CD4-positive, alpha-beta memory T cell (primary cell): ENCODE results near the gene DYNC1H1. TPM values are rescaled to one million over a fixed set of nuclear protein-coding genes. Genes with fewer than 3 reads are reported as not detected.

Source experiments
- CTCF ChIA-PET: fragments of 350-600 bp; sonication (Branson Sonifier 250); formaldehyde crosslinking; loops from one replicate; lab custom pipeline; 2021; ENCODE audit warnings: inconsistent platforms; ENCODE audit not compliant: partially characterized antibody; lab: Charles Lee
- POLR2A ChIA-PET: fragments of 350-600 bp; sonication (Branson Sonifier 250); formaldehyde crosslinking; loops from one replicate; lab custom pipeline; 2021; ENCODE audit not compliant: partially characterized antibody; lab: Charles Lee
- DNase-seq, 5 donors: peaks; one replicate each; pipeline versions ENCODE4 v3.0.0 to v3.0.0-alpha.2; 2020 to 2022; ENCODE audit warnings: mixed read lengths in 1 of 5
- H3K27ac ChIP-seq: one replicate; pipeline ENCODE4 v1.7.0; 2013; ENCODE audit warnings: low read depth, low read length
- H3K27me3 ChIP-seq: 2 replicates; pipeline ENCODE4 v1.7.0; 2013; ENCODE audit warnings: mild to moderate bottlenecking, low read length, moderate library complexity; ENCODE audit not compliant: insufficient read depth
- H3K36me3 ChIP-seq: 2 replicates; pipeline ENCODE4 v1.7.0; 2013; ENCODE audit warnings: mild to moderate bottlenecking, low read length, moderate library complexity; ENCODE audit not compliant: insufficient read depth
- H3K4me1 ChIP-seq: 2 replicates; pipeline ENCODE4 v1.7.0; 2013; ENCODE audit warnings: mild to moderate bottlenecking, low read length, moderate library complexity; ENCODE audit not compliant: insufficient read depth
- H3K4me3 ChIP-seq, 2 donors: one replicate each; pipeline ENCODE4 v1.7.0; 2013; ENCODE audit warnings: low read length in 2 of 2, mild to moderate bottlenecking in 1 of 2
- H3K9me3 ChIP-seq, 2 donors: one replicate each; pipeline ENCODE4 v1.7.0; 2013; ENCODE audit warnings: low read length in 2 of 2, control low read depth in 1 of 2; ENCODE audit not compliant: control insufficient read depth in 1 of 2
- H3K27ac Mint-ChIP-seq, 7 donors: one replicate each; pipeline ENCODE4 v1.8.0; 2020 to 2021; ENCODE audit warnings: mixed read lengths in 7 of 7, mild to moderate bottlenecking in 6 of 7, inconsistent platforms in 3 of 7, moderate library complexity in 3 of 7
- H3K27me3 Mint-ChIP-seq, 2 donors: one replicate each; pipeline ENCODE4 v1.8.0; 2020 to 2021; ENCODE audit warnings: mixed read lengths in 2 of 2
- H3K36me3 Mint-ChIP-seq, 2 donors: one replicate each; pipeline ENCODE4 v1.8.0; 2020 to 2021; ENCODE audit warnings: mixed read lengths in 2 of 2, inconsistent platforms in 1 of 2, mild to moderate bottlenecking in 1 of 2
- H3K4me1 Mint-ChIP-seq, 4 donors: one replicate each; pipeline ENCODE4 v1.8.0; 2020 to 2021; ENCODE audit warnings: mixed read lengths in 4 of 4, mild to moderate bottlenecking in 1 of 4
- H3K4me3 Mint-ChIP-seq, 8 donors: one replicate each; pipeline ENCODE4 v1.8.0; 2020 to 2021; ENCODE audit warnings: mixed read lengths in 8 of 8, mild to moderate bottlenecking in 7 of 8, moderate library complexity in 6 of 8, inconsistent platforms in 3 of 8
- H3K9me3 Mint-ChIP-seq, 8 donors: one replicate each; pipeline ENCODE4 v1.8.0; 2020 to 2021; ENCODE audit warnings: mixed read lengths in 8 of 8, mild to moderate bottlenecking in 5 of 8, inconsistent platforms in 3 of 8, moderate library complexity in 1 of 8
- intact Hi-C: fragments of 100-400 bp; cut with micrococcal nuclease; formaldehyde crosslinking; loops from one replicate; pipeline ENCODE4 v1.15.1; 2023
- polyA plus RNA-seq, 2 donors: library from polyadenylated mRNA; unstranded; fragments of 300-500 nt; fragmentation: Illumina TruSeq; gene quantifications; one replicate each; pipeline ENCODE4 v1.2.3, GENCODE V29; 2021
- total RNA-seq, 2 experiments: library from RNA; stranded (reverse); gene quantifications; one replicate each; pipeline ENCODE4 v1.2.3, GENCODE V29; 2021

Gene DYNC1H1
- total and polyA plus RNA-seq, 4 experiments from 2014 or later, result 19.6 to 318 (median 188) TPM

DNA sequence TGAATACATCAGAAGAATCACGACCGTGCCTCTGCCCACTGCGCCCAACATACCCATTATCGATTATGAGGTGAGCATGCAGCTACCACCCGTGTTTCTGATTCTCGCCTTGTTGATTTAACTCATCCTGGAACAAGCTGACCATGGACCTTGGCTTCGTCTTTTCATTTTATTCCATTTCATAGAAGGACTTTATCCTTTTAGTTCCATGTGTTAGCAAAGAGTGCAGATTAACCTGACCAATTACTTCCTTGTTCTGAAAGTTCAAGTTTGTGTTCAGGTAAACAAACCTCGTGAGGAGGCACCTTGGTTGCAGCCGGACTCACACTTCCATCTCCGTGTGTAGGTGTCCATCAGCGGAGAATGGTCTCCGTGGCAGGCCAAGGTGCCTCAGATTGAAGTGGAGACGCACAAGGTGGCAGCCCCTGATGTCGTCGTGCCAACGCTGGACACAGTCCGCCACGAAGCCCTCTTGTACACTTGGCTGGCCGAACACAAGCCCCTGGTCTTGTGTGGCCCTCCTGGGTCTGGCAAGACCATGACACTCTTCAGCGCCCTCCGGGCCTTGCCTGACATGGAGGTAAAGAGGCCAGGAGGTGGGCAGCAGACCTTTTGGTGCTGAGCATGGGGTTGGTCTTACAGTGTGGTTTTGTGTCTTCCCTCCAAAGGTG lies 52.2 kb downstream of the DYNC1H1 start:
- Histone ChIP-seq H3K27ac (no peak overlapping the region), H3K4me3 (no peak overlapping the region), H3K27me3 (no peaks in the 10 kb centered on the region), H3K9me3 (no peaks in the 10 kb centered on the region), H3K4me1 (peaks cover 12% of the 10 kb centered on the region), H3K36me3 (peaks cover 90% of the 10 kb centered on the region)
- no peaks in the 10 kb centered on the region for H3K9me3 Mint-ChIP-seq
- ChIA-PET POLR2A (no interaction called here), CTCF (interaction anchor here (1.4 kb wide), 1 partner anchor 80 kb away, joined by 4 read pairs; no protein-coding TSS in a partner anchor)
- H3K4me3 Mint-ChIP-seq, result no peak overlapping the region
- no peaks in the 10 kb centered on the region for H3K27me3 Mint-ChIP-seq
- H3K36me3 Mint-ChIP-seq, result peaks cover 58 to 90% of the 10 kb centered on the region in 2 donors
- intact Hi-C loops, result no loop called here
- DNase-seq, result no peak
- peaks cover 2 to 11% (median 8%) of the 10 kb centered on the region in 4 donors for H3K4me1 Mint-ChIP-seq
- no peak overlapping the region for H3K27ac Mint-ChIP-seq

DNA sequence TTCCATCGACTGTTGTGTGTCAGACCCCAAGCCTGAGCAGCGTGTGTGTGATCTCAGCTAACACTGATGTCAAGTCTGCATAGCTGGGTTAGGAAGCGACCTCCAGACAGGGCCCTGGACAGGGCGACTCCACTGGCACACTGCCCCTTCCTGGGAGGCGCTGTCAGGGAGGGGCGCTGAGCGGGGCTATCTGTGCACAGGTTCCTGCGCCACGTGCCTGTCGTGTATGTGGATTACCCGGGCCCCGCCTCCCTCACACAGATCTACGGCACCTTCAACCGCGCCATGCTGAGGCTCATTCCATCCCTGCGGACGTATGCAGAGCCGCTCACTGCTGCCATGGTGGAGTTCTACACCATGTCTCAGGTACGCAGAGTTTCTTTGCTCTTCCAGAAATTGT lies 53.9 kb downstream of the DYNC1H1 start:
- Histone ChIP-seq H3K4me3 (no peak overlapping the region), H3K4me1 (peaks cover 12% of the 10 kb centered on the region), H3K36me3 (peaks cover 84% of the 10 kb centered on the region), H3K27me3 (no peaks in the 10 kb centered on the region), H3K9me3 (no peaks in the 10 kb centered on the region), H3K27ac (no peak overlapping the region)
- Mint-ChIP-seq H3K4me3 (no peak overlapping the region), H3K27ac (peak overlapping the region in 5 of 7 donors; percentile 9 to 67 (median 18)), H3K27me3 (no peaks in the 10 kb centered on the region), H3K36me3 (peaks cover 49 to 85% of the 10 kb centered on the region in 2 donors), H3K9me3 (no peaks in the 10 kb centered on the region), H3K4me1 (peaks cover 2 to 11% (median 8%) of the 10 kb centered on the region in 4 donors)
- no peak for DNase-seq
- intact Hi-C loops, result no loop called here
- CTCF ChIA-PET, result no interaction called here
- POLR2A ChIA-PET, result no interaction called here

DNA sequence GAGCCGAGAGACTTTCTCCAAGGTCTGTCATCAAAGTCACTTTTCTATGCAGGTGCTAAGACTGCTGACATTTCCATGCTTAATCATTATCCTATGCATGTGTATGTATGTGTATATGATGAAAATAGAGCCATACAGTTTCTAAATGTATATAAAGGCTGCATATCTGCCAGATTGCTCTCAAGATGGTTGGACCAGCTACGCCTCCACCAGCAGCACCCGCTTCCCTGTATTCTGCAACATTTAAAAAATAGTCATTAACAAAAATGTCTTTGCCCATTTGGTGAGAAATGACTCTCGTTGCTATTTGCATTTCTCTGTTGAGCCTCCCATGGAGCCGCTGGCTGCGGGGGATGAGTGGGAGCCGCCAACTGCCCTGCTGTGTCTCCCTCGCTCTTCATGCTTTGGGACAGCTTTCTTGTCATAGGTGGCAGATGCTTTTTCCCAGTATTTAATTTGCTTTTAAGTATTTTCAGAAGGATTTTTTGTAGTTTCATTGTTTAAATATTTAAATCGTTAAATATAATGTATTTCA lies 54.7 kb downstream of the DYNC1H1 start:
- Histone ChIP-seq H3K9me3 (no peaks in the 10 kb centered on the region), H3K27ac (no peak overlapping the region), H3K4me1 (peaks cover 12% of the 10 kb centered on the region), H3K27me3 (no peaks in the 10 kb centered on the region), H3K36me3 (peaks cover 84% of the 10 kb centered on the region), H3K4me3 (no peak overlapping the region)
- peak overlapping the region in 2 of 7 donors; percentile 18 for H3K27ac Mint-ChIP-seq
- H3K36me3 Mint-ChIP-seq, result peaks cover 46 to 83% of the 10 kb centered on the region in 2 donors
- CTCF ChIA-PET, result interaction anchor here (1.3 to 2.9 kb wide), 2 partner anchors 9 to 77 kb away, joined by 4 to 10 read pairs; no protein-coding TSS in a partner anchor
- no peak for DNase-seq
- H3K9me3 Mint-ChIP-seq, result no peaks in the 10 kb centered on the region
- intact Hi-C loops, result no loop called here
- no peak overlapping the region for H3K4me3 Mint-ChIP-seq
- no peaks in the 10 kb centered on the region for H3K27me3 Mint-ChIP-seq
- POLR2A ChIA-PET, result no interaction called here
- H3K4me1 Mint-ChIP-seq, result peaks cover 2 to 11% (median 8%) of the 10 kb centered on the region in 4 donors

DNA sequence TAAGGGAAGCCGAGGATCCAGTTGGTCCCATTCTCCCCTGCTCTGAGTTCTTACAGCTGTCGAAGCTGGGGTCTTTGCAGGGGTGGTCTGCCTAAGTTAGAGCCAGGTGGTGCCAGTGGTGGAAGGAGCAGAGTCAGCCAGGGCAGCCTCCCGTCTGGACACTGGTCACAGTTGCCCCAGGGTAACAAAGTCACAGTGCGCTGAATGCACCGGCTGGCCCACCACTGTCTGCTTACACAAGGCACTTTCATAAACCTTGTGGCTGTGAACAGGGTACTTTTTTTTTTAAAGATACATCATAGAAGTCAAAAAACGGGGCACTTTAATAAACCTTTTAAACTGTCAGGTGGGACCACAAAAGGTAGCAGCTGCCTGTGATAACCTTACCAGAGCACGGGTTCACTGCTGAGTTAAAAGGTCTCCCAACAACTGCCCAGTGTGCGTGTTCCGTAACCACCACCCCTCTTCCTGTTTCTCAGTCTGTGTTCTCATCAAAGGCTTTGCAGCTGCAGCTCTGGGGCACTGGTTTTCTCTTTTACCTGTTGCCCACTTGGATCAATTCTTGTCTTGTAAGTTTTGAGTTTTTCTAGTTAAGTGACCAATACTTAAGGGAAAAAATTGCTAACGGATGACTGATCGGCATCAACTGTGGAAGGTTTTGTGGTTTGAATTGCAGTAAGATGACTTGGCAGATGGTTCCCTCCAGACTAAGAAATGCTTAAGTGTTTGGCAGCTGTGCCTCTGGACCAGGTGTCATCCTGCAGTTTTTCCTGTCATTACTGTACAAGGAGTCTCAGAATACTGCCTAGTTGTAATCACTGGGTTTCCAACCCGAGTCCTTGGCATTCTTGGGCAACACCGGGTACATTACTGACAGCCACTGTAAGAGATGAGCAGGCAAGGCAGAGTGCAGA lies 55.9 kb downstream of the DYNC1H1 start:
- POLR2A ChIA-PET, result interaction anchor here (0.7 kb wide), 1 partner anchor 63 kb away, joined by 3 read pairs; no protein-coding TSS in a partner anchor
- Mint-ChIP-seq H3K27ac (peak overlapping the region; percentile 27 to 87 (median 70)), H3K4me1 (peaks cover 2 to 11% (median 8%) of the 10 kb centered on the region in 4 donors), H3K36me3 (peaks cover 49 to 77% of the 10 kb centered on the region in 2 donors), H3K27me3 (no peaks in the 10 kb centered on the region), H3K4me3 (peak overlapping the region in 3 of 8 donors; percentile 28 to 59 (median 40)), H3K9me3 (no peaks in the 10 kb centered on the region)
- Histone ChIP-seq H3K27ac (no peak overlapping the region), H3K4me1 (peaks cover 12% of the 10 kb centered on the region), H3K4me3 (no peak overlapping the region), H3K9me3 (no peaks in the 10 kb centered on the region), H3K27me3 (no peaks in the 10 kb centered on the region), H3K36me3 (peaks cover 77% of the 10 kb centered on the region)
- DNase-seq, result peak in 4 of 5 donors; percentile 17 to 40 (median 26)
- CTCF ChIA-PET, result interaction anchor here (1.3 to 2.9 kb wide), 3 partner anchors 8 to 76 kb away, joined by 4 to 10 read pairs (median 4); no protein-coding TSS in a partner anchor
- intact Hi-C loops, result no loop called here

DNA sequence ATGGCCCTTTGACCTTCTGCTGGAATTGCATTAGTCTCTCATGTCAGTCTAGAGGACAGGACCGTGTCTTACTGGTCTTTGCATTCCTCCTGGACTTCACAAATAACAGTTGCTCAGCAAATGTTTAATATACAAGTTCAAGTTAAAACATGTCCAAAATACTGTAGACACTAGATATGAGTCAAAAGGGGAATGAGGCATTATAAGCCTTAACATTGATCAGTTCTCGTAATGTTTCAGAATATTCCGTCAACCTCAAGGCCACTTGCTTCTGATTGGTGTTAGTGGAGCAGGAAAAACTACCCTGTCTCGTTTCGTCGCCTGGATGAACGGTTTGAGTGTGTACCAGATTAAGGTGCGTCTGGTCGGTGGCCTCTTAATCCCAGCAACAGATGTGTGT lies 62.6 kb downstream of the DYNC1H1 start:
- H3K4me3 ChIP-seq, result no peak overlapping the region
- H3K27ac ChIP-seq, result no peak overlapping the region
- no peaks in the 10 kb centered on the region for H3K27me3 ChIP-seq
- CTCF ChIA-PET, result no interaction called here
- Mint-ChIP-seq H3K4me3 (no peak overlapping the region), H3K4me1 (no peaks in the 10 kb centered on the region), H3K9me3 (no peaks in the 10 kb centered on the region), H3K27me3 (no peaks in the 10 kb centered on the region), H3K27ac (peak overlapping the region in 3 of 7 donors; percentile 3 to 73 (median 70)), H3K36me3 (peaks cover 47 to 77% of the 10 kb centered on the region in 2 donors)
- peaks cover 83% of the 10 kb centered on the region for H3K36me3 ChIP-seq
- H3K9me3 ChIP-seq, result no peaks in the 10 kb centered on the region
- POLR2A ChIA-PET, result no interaction called here
- DNase-seq, result no peak
- H3K4me1 ChIP-seq, result no peaks in the 10 kb centered on the region
- intact Hi-C loops, result no loop called here

DNA sequence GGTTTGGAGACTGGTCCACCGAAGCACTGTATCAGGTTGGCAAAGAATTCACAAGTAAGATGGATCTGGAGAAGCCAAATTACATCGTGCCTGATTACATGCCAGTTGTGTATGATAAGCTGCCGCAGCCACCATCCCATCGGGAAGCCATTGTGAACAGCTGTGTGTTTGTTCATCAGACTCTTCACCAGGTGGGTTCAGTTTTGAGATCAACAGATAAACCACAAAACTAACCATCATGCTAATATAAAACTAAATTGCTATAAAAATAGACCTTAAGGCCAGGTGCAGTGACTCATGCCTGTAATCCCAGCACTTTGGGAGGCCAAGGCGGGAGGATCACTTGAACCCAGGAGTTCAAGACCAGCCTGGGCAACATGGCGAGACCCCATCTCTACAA lies 63.6 kb downstream of the DYNC1H1 start:
- Mint-ChIP-seq H3K36me3 (peaks cover 47 to 76% of the 10 kb centered on the region in 2 donors), H3K27me3 (no peaks in the 10 kb centered on the region), H3K4me3 (no peak overlapping the region), H3K9me3 (no peaks in the 10 kb centered on the region), H3K27ac (peak overlapping the region in 1 of 7 donors; percentile 4), H3K4me1 (no peaks in the 10 kb centered on the region)
- ChIA-PET CTCF (interaction anchor here (1.0 kb wide), 1 partner anchor 8 kb away, joined by 4 read pairs; no protein-coding TSS in a partner anchor), POLR2A (interaction anchor here (0.5 to 1.1 kb wide), 2 partner anchors 9 to 106 kb away, joined by 3 to 4 read pairs; no protein-coding TSS in a partner anchor)
- no peaks in the 10 kb centered on the region for H3K27me3 ChIP-seq
- no peaks in the 10 kb centered on the region for H3K4me1 ChIP-seq
- H3K4me3 ChIP-seq, result no peak overlapping the region
- H3K36me3 ChIP-seq, result peaks cover 88% of the 10 kb centered on the region
- no peak for DNase-seq
- H3K27ac ChIP-seq, result no peak overlapping the region
- intact Hi-C loops, result no loop called here
- H3K9me3 ChIP-seq, result no peaks in the 10 kb centered on the region
